Adrenal gland (tissue), 5 donors: ENCODE data around the gene CD36.

Source experiments
- CTCF ChIP-seq, 6 experiments: fragments of 450-650 bp in 4 of 6; fragments of 200-600 bp in 2 of 6; sonication (generic) in 1 of 6; IDR thresholded peaks; 1 replicate in 5 of 6; 2 replicates in 1 of 6; pipeline versions ENCODE4 v1.5.1 to v1.8.0; 2016 to 2021; ENCODE audit warnings: antibody characterized with exemption in 6 of 6, mild to moderate bottlenecking in 2 of 6, moderate library complexity in 1 of 6
- POLR2A ChIP-seq, 2 donors: fragments of 450-650 bp; IDR thresholded peaks; one replicate each; pipeline ENCODE4 v1.6.1; 2017; ENCODE audit warnings: antibody characterized with exemption in 2 of 2, mild to moderate bottlenecking in 2 of 2, moderate library complexity in 1 of 2
- donor health status: DM: no; HTN: no; CAD: no.

- TF ChIP-seq CTCF (IDR thresholded peaks at IDR 0.05): no peak
- no peak for TF ChIP-seq POLR2A (IDR thresholded peaks at IDR 0.05)
Measured at GRCh38 chr7:80660939-80661338, 22.5 kb downstream of the CD36 start.
